Nephron (organoid): Measurements from ENCODE around the gene EXOC2.

Experiments used
- H3K27ac Mint-ChIP-seq, 3 experiments: 2 replicates each; pipeline ENCODE4 v1.8.0; 2020; ENCODE audit warnings: mixed read lengths in 3 of 3, mild to moderate bottlenecking in 2 of 3, moderate library complexity in 1 of 3
- H3K27me3 Mint-ChIP-seq: 2 replicates; pipeline ENCODE4 v1.8.0; 2021; ENCODE audit warnings: low read depth, mild to moderate bottlenecking, moderate library complexity, mixed read lengths
- H3K36me3 Mint-ChIP-seq: 2 replicates; pipeline ENCODE4 v1.8.0; 2020; ENCODE audit warnings: low read depth, mixed read lengths
- H3K4me1 Mint-ChIP-seq: 2 replicates; pipeline ENCODE4 v1.8.0; 2020; ENCODE audit warnings: mixed read lengths
- H3K4me3 Mint-ChIP-seq, 3 experiments: 2 replicates each; pipeline ENCODE4 v1.8.0; 2020; ENCODE audit warnings: mild to moderate bottlenecking in 3 of 3, mixed read lengths in 3 of 3, moderate library complexity in 2 of 3
- H3K9me3 Mint-ChIP-seq: 2 replicates; pipeline ENCODE4 v1.8.0; 2020; ENCODE audit warnings: mixed read lengths
- TF ChIP-seq, protein P1 (sequence below), 3 experiments: fragments of 200-600 bp; sonication (generic); IDR thresholded peaks; one replicate each; pipeline ENCODE4 v1.5.0; 2021; ENCODE audit warnings: antibody characterized with exemption in 3 of 3; ENCODE audit not compliant: unreplicated experiment in 3 of 3

Gene EXOC2

DNA sequence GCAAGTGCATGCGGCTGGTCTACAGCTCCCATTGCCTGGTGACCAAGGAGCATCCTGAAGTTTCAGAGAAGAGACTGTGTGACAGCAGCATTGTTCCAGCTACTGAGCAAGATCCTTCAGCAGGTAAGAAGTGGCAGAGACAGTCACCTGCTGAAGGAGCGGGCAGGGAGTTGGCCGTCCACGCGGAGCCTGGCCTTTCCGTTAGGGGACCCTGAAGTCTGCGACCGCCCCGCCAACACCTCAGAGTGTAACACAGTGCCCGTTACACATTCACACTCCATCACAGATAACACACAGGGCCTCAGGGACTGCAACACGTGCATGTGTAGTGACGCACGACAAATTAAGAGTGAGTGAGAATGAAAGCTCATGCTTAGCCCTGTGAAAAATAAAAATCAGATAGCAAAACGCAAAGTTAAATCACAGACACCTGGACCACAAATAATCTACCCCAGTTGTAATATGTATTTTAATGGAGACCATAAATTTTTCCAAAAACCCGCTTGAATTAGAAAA, 207.2 kb downstream of the EXOC2 start:
- Mint-ChIP-seq H3K27me3 (no peaks in the 10 kb centered on the region), H3K4me3 (no peak overlapping the region), H3K36me3 (peaks cover 34% of the 10 kb centered on the region), H3K9me3 (peaks cover 2% of the 10 kb centered on the region), H3K4me1 (peaks cover 5% of the 10 kb centered on the region), H3K27ac (no peak overlapping the region)
- TF ChIP-seq, protein P1, sequence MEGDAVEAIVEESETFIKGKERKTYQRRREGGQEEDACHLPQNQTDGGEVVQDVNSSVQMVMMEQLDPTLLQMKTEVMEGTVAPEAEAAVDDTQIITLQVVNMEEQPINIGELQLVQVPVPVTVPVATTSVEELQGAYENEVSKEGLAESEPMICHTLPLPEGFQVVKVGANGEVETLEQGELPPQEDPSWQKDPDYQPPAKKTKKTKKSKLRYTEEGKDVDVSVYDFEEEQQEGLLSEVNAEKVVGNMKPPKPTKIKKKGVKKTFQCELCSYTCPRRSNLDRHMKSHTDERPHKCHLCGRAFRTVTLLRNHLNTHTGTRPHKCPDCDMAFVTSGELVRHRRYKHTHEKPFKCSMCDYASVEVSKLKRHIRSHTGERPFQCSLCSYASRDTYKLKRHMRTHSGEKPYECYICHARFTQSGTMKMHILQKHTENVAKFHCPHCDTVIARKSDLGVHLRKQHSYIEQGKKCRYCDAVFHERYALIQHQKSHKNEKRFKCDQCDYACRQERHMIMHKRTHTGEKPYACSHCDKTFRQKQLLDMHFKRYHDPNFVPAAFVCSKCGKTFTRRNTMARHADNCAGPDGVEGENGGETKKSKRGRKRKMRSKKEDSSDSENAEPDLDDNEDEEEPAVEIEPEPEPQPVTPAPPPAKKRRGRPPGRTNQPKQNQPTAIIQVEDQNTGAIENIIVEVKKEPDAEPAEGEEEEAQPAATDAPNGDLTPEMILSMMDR (IDR thresholded peaks at IDR 0.05; ENCODE audit: unreplicated experiment in 3 of 3): no peak

DNA sequence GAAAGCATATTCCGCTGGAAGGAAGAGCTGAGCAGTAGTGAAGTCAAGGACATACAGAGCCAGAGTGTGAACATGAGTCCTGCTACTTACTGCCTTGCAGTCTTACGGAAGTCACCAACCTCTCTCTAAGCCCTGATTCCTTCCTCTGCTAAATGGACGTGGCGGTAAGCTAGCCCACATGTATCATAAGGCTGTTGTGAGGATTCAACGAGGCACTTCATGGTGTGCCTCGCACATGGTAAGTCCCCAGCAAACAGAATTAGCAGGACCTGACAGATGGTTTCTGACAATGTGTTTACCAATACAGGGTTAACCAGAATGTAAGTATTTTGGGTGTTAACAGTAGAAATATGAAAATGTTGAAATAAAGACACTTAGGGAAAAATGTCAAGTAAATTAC, 208.2 kb downstream of the EXOC2 start:
- H3K4me1 Mint-ChIP-seq: peaks cover 5% of the 10 kb centered on the region
- TF ChIP-seq, protein P1 (IDR thresholded peaks at IDR 0.05; ENCODE audit: unreplicated experiment in 3 of 3): no peak
- no peak overlapping the region for H3K27ac Mint-ChIP-seq
- H3K9me3 Mint-ChIP-seq: peaks cover 2% of the 10 kb centered on the region
- no peak overlapping the region for H3K4me3 Mint-ChIP-seq
- peaks cover 34% of the 10 kb centered on the region for H3K36me3 Mint-ChIP-seq
- no peaks in the 10 kb centered on the region for H3K27me3 Mint-ChIP-seq

DNA sequence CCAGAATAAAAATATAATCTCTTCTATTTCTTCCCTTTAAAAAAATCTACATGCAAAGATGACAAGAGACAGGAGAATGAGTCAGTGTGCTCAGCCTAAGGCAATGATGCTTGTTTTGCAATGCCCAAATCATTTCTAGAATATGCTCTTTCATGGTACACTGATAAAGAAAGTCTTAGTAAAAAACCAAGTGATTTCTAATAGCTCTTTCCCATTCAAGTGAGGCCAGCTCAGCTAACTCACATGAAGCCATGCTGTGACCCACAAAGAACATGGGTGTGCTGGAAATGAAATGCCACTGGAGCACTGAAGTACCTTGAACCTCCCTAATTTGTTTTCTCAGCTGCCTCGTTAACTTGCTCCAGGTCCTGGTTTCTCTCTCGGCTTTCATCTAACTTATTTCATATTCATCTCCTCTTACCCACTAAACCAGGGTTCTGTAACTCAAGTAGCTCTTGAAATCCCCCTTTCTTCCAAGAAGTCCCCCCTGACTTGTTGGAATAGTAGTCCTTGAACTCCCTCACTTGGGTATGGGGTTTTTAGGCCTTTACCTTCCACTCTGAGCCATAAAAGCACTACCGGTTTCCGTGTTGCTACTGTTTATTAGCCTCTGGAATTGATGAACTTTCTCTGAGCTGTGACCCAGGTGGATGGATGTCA, 208.7 kb downstream of the EXOC2 start:
- H3K4me1 Mint-ChIP-seq: peaks cover 1% of the 10 kb centered on the region
- peaks cover 2% of the 10 kb centered on the region for H3K9me3 Mint-ChIP-seq
- H3K27ac Mint-ChIP-seq: no peak overlapping the region
- H3K36me3 Mint-ChIP-seq: peaks cover 30% of the 10 kb centered on the region
- H3K4me3 Mint-ChIP-seq: no peak overlapping the region
- H3K27me3 Mint-ChIP-seq: no peaks in the 10 kb centered on the region
- TF ChIP-seq, protein P1 (IDR thresholded peaks at IDR 0.05; ENCODE audit: unreplicated experiment in 3 of 3): no peak

DNA sequence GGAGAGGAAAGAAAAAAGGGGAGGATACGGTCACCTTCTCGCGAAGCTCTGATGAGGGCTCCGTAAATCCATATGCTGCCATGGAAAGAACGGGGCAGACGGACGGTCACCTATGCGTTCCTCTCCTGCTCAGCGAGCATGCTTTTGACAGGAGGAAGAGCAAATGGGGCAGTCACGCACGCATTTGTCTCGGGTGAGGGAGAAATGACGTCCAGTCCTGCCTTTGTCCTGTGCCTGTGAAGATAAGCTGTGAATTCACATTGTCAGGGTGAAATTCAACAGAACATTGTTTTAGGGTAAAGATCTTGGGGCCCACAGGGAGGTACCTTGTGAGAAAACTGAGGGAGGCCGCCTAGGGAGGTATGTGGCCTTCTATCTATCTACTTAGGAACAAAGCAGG, 217.6 kb downstream of the EXOC2 start:
- H3K27me3 Mint-ChIP-seq: peaks cover 25% of the 10 kb centered on the region
- H3K27ac Mint-ChIP-seq: no peak overlapping the region
- no peaks in the 10 kb centered on the region for H3K4me1 Mint-ChIP-seq
- no peak overlapping the region for H3K4me3 Mint-ChIP-seq
- no peaks in the 10 kb centered on the region for H3K36me3 Mint-ChIP-seq
- no peaks in the 10 kb centered on the region for H3K9me3 Mint-ChIP-seq
- TF ChIP-seq, protein P1 (IDR thresholded peaks at IDR 0.05; ENCODE audit: unreplicated experiment in 3 of 3): no peak

DNA sequence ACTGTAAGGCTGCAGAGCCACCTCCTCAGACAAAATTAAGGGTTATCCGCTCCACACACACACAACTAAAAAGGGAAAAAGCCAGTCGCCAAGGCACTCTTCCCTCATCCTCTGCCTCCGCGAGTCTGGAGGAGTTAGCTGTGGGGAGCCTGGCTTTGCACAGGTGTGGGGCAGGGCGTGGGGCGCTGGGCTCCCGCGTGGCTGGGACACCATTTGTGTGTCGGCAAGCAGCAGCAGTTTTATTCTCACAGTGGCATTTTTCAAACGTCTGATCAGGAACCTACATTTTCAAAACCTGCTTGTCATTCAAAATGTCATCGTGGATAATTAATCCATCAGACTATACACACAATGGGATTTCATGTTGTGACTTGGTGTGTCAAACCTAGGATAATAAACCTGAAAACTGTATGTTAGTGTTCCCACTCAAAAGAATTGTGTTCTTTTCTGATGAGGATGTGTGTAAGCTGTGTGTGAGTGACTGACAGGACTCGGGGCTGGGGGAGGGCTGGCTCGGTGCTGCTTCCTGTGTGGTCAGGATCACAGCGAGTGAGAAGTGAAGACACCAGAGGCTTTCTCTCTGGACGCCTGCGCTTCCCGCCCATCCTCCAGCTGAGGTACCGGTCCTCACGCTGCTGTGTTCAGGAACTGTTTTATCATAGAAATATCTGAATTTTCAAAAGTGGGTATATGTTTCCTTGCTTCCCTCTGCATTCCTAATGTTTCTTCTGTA, 218.3 kb downstream of the EXOC2 start:
- Mint-ChIP-seq H3K36me3 (no peaks in the 10 kb centered on the region), H3K9me3 (no peaks in the 10 kb centered on the region), H3K4me1 (no peaks in the 10 kb centered on the region), H3K27me3 (peaks cover 30% of the 10 kb centered on the region), H3K27ac (no peak overlapping the region), H3K4me3 (no peak overlapping the region)
- TF ChIP-seq, protein P1 (IDR thresholded peaks at IDR 0.05; ENCODE audit: unreplicated experiment in 3 of 3): no peak
